Cardiac fibroblast (primary cell): ENCODE results near the gene TRIM72.

Source experiments
- DNase-seq, 2 donors: peaks; one replicate each; pipeline versions ENCODE4 v3.0.0 to v3.0.0-alpha.2; 2010; ENCODE audit warnings: low read depth in 2 of 2
- H3K4me3 ChIP-seq, 2 donors: replicated peaks in 1 of 2; 1 replicate in 1 of 2; 2 replicates in 1 of 2; pipeline ENCODE4 v1.5.1; 2011; ENCODE audit warnings: low read depth in 2 of 2, low read length in 2 of 2, mild to moderate bottlenecking in 2 of 2, moderate library complexity in 1 of 2
- CTCF ChIP-seq: IDR thresholded peaks from one replicate; pipeline ENCODE4 v1.5.1; 2011; ENCODE audit warnings: low read depth, mild to moderate bottlenecking, low read length, inconsistent platforms

TRIM72 gene

DNA sequence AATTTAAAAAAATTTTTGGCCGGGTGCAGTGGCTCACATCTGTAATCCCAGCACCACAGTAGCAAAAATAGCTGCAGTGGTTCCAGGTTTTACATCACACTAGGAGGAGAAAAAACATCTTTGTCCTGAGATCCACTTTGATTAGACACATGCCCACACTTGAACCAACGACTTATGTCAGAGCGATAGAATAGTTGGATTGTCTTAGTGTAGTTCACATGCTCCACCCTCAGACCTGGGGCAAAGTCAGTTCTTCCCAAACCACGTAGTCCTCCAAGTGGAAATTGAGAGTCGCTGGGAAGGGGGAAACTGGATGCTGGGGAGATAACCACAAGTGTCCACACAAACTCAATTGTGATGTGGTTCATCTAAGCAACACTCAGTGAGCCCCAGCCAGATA is 34.4 kb downstream of the TRIM72 start:
- no peak for DNase-seq
- TF ChIP-seq CTCF: no peak
- H3K4me3 ChIP-seq: no peak overlapping the region

DNA sequence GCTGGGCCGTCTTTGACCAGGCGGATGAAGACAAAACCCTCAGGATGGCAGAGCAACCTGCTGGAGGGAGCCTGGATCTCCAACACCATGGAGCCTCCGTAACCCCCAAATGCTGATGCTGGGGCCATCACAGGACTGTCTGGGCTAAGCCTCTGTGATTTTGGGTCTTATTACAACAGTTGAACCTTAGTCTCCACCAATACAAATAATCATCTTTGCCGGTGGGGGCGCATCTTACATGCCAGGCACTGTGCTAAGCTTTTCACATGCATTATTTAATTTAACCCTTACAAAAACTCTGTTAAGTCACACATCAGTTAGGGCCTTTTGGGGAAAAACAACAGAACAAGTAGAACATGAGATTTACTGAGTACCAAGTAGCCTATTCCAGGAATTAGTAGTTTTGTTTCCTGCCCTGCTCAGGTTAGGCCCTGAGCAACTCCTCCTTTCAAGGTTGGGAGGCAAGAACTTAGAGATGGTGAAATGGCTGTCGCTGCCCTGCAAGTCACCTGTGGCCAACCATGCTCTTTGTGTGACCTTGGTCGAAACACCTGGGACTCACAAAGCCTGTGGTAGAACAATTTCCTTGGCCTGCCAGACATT is 37.0 kb downstream of the TRIM72 start:
- TF ChIP-seq CTCF: no peak
- DNase-seq: no peak
- H3K4me3 ChIP-seq: no peak overlapping the region

GRCh38 chr16:31251435-31251834 is 37.5 kb downstream of the TRIM72 start:
- no peak for TF ChIP-seq CTCF
- no peak for DNase-seq
- H3K4me3 ChIP-seq: no peak overlapping the region

GRCh38 chr16:31253642-31254045 is 39.7 kb downstream of the TRIM72 start:
- no peak for DNase-seq
- H3K4me3 ChIP-seq: no peak overlapping the region
- no peak for TF ChIP-seq CTCF

- DNase-seq: no peak
- no peak overlapping the region for H3K4me3 ChIP-seq
- no peak for TF ChIP-seq CTCF
Observed at GRCh38 chr16:31256466-31256865, 42.5 kb downstream of the TRIM72 start.

GRCh38 chr16:31258366-31258765 is 44.4 kb downstream of the TRIM72 start:
- no peak overlapping the region for H3K4me3 ChIP-seq
- DNase-seq: no peak
- TF ChIP-seq CTCF: no peak
